Measurements from ENCODE around the gene AKT3. TPM values are rescaled to one million over a fixed set of nuclear protein-coding genes. Genes with fewer than 3 reads are reported as not detected.

AKT3 gene
- total and polyA plus RNA-seq, 2 of the 8 experiments (the other 6 are each of a cell fraction or from before 2014, with no cell fraction given) = 6.0 to 36.4 TPM

GRCh38 chr1:243568793-243569192, 281.2 kb downstream of the AKT3 start:
- H4K20me1 ChIP-seq (replicated peaks in 1 of 2; ENCODE audit: control insufficient read depth in 1 of 2, insufficient read depth in 2 of 2, low read length in 2 of 2) = no peaks in the 10 kb centered on the region
- H2AFZ ChIP-seq (ENCODE audit: low read length) = no peak overlapping the region
- H4K91ac ChIP-seq (replicated peaks; ENCODE audit: insufficient read length, low read length) = no peak overlapping the region
- no peaks in the 10 kb centered on the region for H3K79me2 ChIP-seq (ENCODE audit: control insufficient read depth in 1 of 2, insufficient read depth in 2 of 2, low read length in 2 of 2)
- H3K79me1 ChIP-seq (ENCODE audit: low read depth, low read length) = no peaks in the 10 kb centered on the region
- no peak overlapping the region for H3K9ac ChIP-seq (replicated peaks in 1 of 4; ENCODE audit: extremely low read depth in 1 of 4, low read depth in 3 of 4, low read length in 3 of 4)
- H4K8ac ChIP-seq (ENCODE audit: extremely low read depth, insufficient read depth, low read length) = no peak overlapping the region
- H2AK5ac ChIP-seq (ENCODE audit: low read depth, low read length) = no peak overlapping the region
- POLR2A ChIA-PET (ENCODE audit: partially characterized antibody) = no interaction called here
- no peaks in the 10 kb centered on the region for H3K23me2 ChIP-seq (ENCODE audit: low read depth, low read length)
- TF ChIP-seq CTBP2 (IDR thresholded peaks at IDR 0.05; ENCODE audit: borderline replicate concordance, insufficient read depth, insufficient read length, low read length) (no peak), KDM5A (IDR thresholded peaks at IDR 0.05; ENCODE audit: low read length) (no peak), PHF8 (conservative IDR thresholded peaks at IDR 0.05; ENCODE audit: low read depth, low read length) (no peak), SIX5 (IDR thresholded peaks at IDR 0.05; ENCODE audit: low read depth, low read length) (no peak), BACH1 (IDR thresholded peaks at IDR 0.05; ENCODE audit: low read length) (no peak), SIRT6 (IDR thresholded peaks at IDR 0.05; ENCODE audit: low read length) (no peak), RNF2 (IDR thresholded peaks at IDR 0.05; ENCODE audit: borderline replicate concordance, low read depth, low read length, missing control alignments, poor library complexity, severe bottlenecking) (no peak), CTCF (IDR thresholded peaks at IDR 0.05; ENCODE audit: control extremely low read depth in 1 of 3, insufficient read depth in 1 of 3, low read depth in 1 of 3, low read length in 3 of 3) (no peak), MAFK (IDR thresholded peaks at IDR 0.05; ENCODE audit: low read depth, low read length) (no peak), TBP (IDR thresholded peaks at IDR 0.05; ENCODE audit: low read depth, low read length) (no peak), CBX8 (IDR thresholded peaks at IDR 0.05; ENCODE audit: borderline replicate concordance, low read depth, low read length) (no peak)
- H2BK20ac ChIP-seq (ENCODE audit: low read length) = no peak overlapping the region
- H3K27ac ChIP-seq (ENCODE audit: low read depth, low read length) = no peak overlapping the region
- H3K56ac ChIP-seq (replicated peaks; ENCODE audit: insufficient read length, low read depth, low read length) = no peak overlapping the region
- 92% methylated on average over 4 of the region's 4 CpGs; no CpG with 5 or more reads in 1 of the 2 experiments for WGBS, 2 experiments (ENCODE audit: extremely low coverage in 1 of 2, insufficient coverage in 1 of 2, insufficient read length in 1 of 2, insufficient replicate concordance in 2 of 2, low coverage in 1 of 2, low lambda C conversion rate in 2 of 2, missing lambda C conversion rate in 1 of 2)
- H3K4me1 ChIP-seq (replicated peaks in 1 of 4; ENCODE audit: control insufficient read depth in 3 of 4, insufficient read depth in 4 of 4, low read length in 3 of 4) = no peaks in the 10 kb centered on the region
- no peak overlapping the region for H3K14ac ChIP-seq (ENCODE audit: insufficient read length)
- H3K36me3 ChIP-seq (ENCODE audit: control insufficient read depth in 2 of 4, insufficient read depth in 4 of 4, low read length in 3 of 4) = no peaks in the 10 kb centered on the region
- H3K4ac ChIP-seq (replicated peaks; ENCODE audit: insufficient read length, low read depth, low read length) = no peak overlapping the region
- no peak for DNase-seq (ENCODE audit: low read depth in 1 of 2, low spot score in 2 of 2)
- H3K27me3 ChIP-seq (replicated peaks in 1 of 4; ENCODE audit: control insufficient read depth in 3 of 4, extremely low read depth in 1 of 4, insufficient read depth in 3 of 4, low read length in 3 of 4) = peaks cover 0 to 1% (median 0%) of the 10 kb centered on the region in 4 experiments; a peak in 1 of 7 replicates
- H4K5ac ChIP-seq (ENCODE audit: insufficient read length, low read depth, low read length) = no peak overlapping the region
- H2BK5ac ChIP-seq (ENCODE audit: low read depth, low read length) = no peak overlapping the region
- H3K18ac ChIP-seq (ENCODE audit: extremely low read depth, low read length) = no peak overlapping the region
- FAIRE-seq = no peak
- no peak overlapping the region for H3K23ac ChIP-seq (ENCODE audit: insufficient read length)
- no peak overlapping the region for H2BK12ac ChIP-seq (ENCODE audit: low read depth, low read length)
- CTCF ChIA-PET (ENCODE audit: partially characterized antibody) = interaction anchor here (1.4 kb wide), 1 partner anchor 138 kb away, joined by 4 read pairs; no protein-coding TSS in a partner anchor
- no peak overlapping the region for H2BK15ac ChIP-seq (ENCODE audit: low read length)
- no peak overlapping the region for H3K4me3 ChIP-seq (ENCODE audit: extremely low read depth in 1 of 4, insufficient read depth in 2 of 4, low read depth in 3 of 4, low read length in 4 of 4)
- H3K4me2 ChIP-seq (ENCODE audit: insufficient read depth in 1 of 2, low read depth in 2 of 2, low read length in 2 of 2) = no peak overlapping the region
- H2BK120ac ChIP-seq (replicated peaks; ENCODE audit: low read depth, low read length) = no peak overlapping the region
- no peaks in the 10 kb centered on the region for H3K9me3 ChIP-seq (ENCODE audit: insufficient read depth in 2 of 2, low read depth in 1 of 2, low read length in 1 of 2)

All from H1 (cell line).